ENCODE results near the gene GABARAP.

GRCh38 chr17:7203391-7203790 lies 38.9 kb downstream of the GABARAP start:
- TF ChIP-seq CEBPB (IDR thresholded peaks at IDR 0.05) (no peak), RAD21 (IDR thresholded peaks at IDR 0.05; ENCODE audit: low read depth) (no peak), FOXM1 (IDR thresholded peaks at IDR 0.05; ENCODE audit: borderline replicate concordance, low read depth) (no peak), CREB1 (IDR thresholded peaks at IDR 0.05; ENCODE audit: low read depth) (no peak), ZBTB7A (IDR thresholded peaks at IDR 0.05; ENCODE audit: low read depth) (no peak), EP300 (IDR thresholded peaks at IDR 0.05; ENCODE audit: borderline replicate concordance) (no peak), TCF12 (IDR thresholded peaks at IDR 0.05; ENCODE audit: low read depth) (no peak), TAF1 (IDR thresholded peaks at IDR 0.05; ENCODE audit: low read depth) (no peak)
- TF ChIP-seq, protein P1, sequence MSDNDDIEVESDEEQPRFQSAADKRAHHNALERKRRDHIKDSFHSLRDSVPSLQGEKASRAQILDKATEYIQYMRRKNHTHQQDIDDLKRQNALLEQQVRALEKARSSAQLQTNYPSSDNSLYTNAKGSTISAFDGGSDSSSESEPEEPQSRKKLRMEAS (IDR thresholded peaks at IDR 0.05): no peak

Data from Ishikawa (cell line).